Ascending aorta (tissue), 2 donors: Measurements from ENCODE around the gene TUBB8. TPM values are rescaled to one million over a fixed set of nuclear protein-coding genes. Genes with fewer than 3 reads are reported as not detected.
"Not testable (repeated sequence)": the region's sequence is repeated elsewhere in the genome, so short reads cannot be mapped to it uniquely, and the experiment has no call there.

ENCODE experiments used
- DNase-seq, 2 donors: peaks; one replicate each; pipeline ENCODE4 v3.0.0-alpha.2; 2019; ENCODE audit warnings: low spot score in 2 of 2
- H3K27ac ChIP-seq, 2 donors: fragments of 200-600 bp; sonication (generic); one replicate each; pipeline ENCODE4 v1.5.1; 2016 to 2017; ENCODE audit warnings: mild to moderate bottlenecking in 1 of 2
- H3K27me3 ChIP-seq: fragments of 200-600 bp; sonication (generic); one replicate; pipeline ENCODE4 v1.5.1; 2017
- H3K36me3 ChIP-seq, 2 donors: fragments of 200-600 bp; sonication (generic); one replicate each; pipeline ENCODE4 v1.5.1; 2016
- H3K4me1 ChIP-seq, 2 donors: fragments of 200-600 bp; sonication (generic); one replicate each; pipeline ENCODE4 v1.5.1; 2016 to 2017; ENCODE audit warnings: mild to moderate bottlenecking in 1 of 2
- H3K4me3 ChIP-seq, 2 donors: fragments of 200-600 bp; sonication (generic); one replicate each; pipeline ENCODE4 v1.5.1; 2016 to 2017; ENCODE audit warnings: mild to moderate bottlenecking in 1 of 2
- H3K9me3 ChIP-seq, 2 donors: fragments of 200-600 bp; sonication (generic); one replicate each; pipeline ENCODE4 v1.5.1; 2016
- intact Hi-C: fragments of 100-400 bp; cut with DNase I; formaldehyde crosslinking; loops from one replicate; pipeline ENCODE4 v1.15.1; 2023
- total RNA-seq: library from RNA; depleted of rRNA; stranded (reverse); fragments of >200 nt; gene quantifications from one replicate; pipeline ENCODE4 v1.1.0, GENCODE V29; 2016
- TF ChIP-seq, protein P1 (sequence below), 3 experiments: fragments of 200-600 bp in 2 of 3; fragments of 450-650 bp in 1 of 3; sonication (generic) in 2 of 3; IDR thresholded peaks; one replicate each; pipeline ENCODE4 v1.5.1; 2016 to 2019; ENCODE audit warnings: antibody characterized with exemption in 3 of 3, mild to moderate bottlenecking in 1 of 3, moderate library complexity in 1 of 3

TUBB8 gene
- total RNA-seq, 1 donor from 2014 or later = not detected

- intact Hi-C loops = no loop called here
- DNase-seq = no peak
- no peak overlapping the region for H3K27ac ChIP-seq
- no peak overlapping the region for H3K4me3 ChIP-seq
- no peaks in the 10 kb centered on the region for H3K4me1 ChIP-seq
- H3K9me3 ChIP-seq = no peaks in the 10 kb centered on the region
- H3K36me3 ChIP-seq = no peaks in the 10 kb centered on the region
- TF ChIP-seq, protein P1, sequence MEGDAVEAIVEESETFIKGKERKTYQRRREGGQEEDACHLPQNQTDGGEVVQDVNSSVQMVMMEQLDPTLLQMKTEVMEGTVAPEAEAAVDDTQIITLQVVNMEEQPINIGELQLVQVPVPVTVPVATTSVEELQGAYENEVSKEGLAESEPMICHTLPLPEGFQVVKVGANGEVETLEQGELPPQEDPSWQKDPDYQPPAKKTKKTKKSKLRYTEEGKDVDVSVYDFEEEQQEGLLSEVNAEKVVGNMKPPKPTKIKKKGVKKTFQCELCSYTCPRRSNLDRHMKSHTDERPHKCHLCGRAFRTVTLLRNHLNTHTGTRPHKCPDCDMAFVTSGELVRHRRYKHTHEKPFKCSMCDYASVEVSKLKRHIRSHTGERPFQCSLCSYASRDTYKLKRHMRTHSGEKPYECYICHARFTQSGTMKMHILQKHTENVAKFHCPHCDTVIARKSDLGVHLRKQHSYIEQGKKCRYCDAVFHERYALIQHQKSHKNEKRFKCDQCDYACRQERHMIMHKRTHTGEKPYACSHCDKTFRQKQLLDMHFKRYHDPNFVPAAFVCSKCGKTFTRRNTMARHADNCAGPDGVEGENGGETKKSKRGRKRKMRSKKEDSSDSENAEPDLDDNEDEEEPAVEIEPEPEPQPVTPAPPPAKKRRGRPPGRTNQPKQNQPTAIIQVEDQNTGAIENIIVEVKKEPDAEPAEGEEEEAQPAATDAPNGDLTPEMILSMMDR (IDR thresholded peaks at IDR 0.05) = no peak
- H3K27me3 ChIP-seq = no peaks in the 10 kb centered on the region
Measured at GRCh38 chr10:79532-80215, 30.6 kb upstream of the TUBB8 start.

DNA sequence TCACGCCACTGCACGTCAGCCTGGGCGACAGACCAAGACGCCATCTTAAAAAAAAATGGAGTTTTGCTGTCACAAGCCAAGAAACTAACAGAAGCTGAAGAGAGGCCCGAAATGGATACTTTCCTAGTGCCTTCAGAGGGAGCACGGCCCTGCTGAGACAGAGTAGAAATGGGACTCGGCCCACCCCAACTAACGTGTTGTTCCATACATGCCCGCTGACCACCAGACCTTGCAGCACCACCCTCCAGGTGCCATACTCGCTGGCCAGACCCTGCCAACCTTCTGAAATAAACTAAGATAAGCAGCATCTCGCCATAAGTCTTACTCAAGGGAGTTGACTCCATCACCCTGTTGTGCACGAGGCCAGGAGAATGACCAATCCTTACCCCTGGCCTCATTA lies 29.5 kb upstream of the TUBB8 start:
- no peaks in the 10 kb centered on the region for H3K9me3 ChIP-seq
- DNase-seq = no peak
- intact Hi-C loops = no loop called here
- peaks cover 0 to 3% of the 10 kb centered on the region in 2 donors for H3K4me1 ChIP-seq
- no peak overlapping the region for H3K4me3 ChIP-seq
- TF ChIP-seq, protein P1 (IDR thresholded peaks at IDR 0.05) = no peak
- no peaks in the 10 kb centered on the region for H3K27me3 ChIP-seq
- H3K27ac ChIP-seq = no peak overlapping the region
- no peaks in the 10 kb centered on the region for H3K36me3 ChIP-seq

- peak overlapping the region; percentile 57 to 70 for H3K4me3 ChIP-seq
- H3K27ac ChIP-seq, DNase-seq, H3K36me3 ChIP-seq, H3K9me3 ChIP-seq, H3K27me3 ChIP-seq, intact Hi-C loops, H3K4me1 ChIP-seq: not testable (repeated sequence)
Measured at GRCh38 chr10:74266-74621, 25.1 kb upstream of the TUBB8 start.

- H3K27me3 ChIP-seq, DNase-seq, H3K27ac ChIP-seq, H3K36me3 ChIP-seq, intact Hi-C loops, H3K9me3 ChIP-seq, H3K4me1 ChIP-seq: not testable (repeated sequence)
- TF ChIP-seq, protein P1 (IDR thresholded peaks at IDR 0.05) = peak in 2 of 3 experiments; percentile 73 to 74
- H3K4me3 ChIP-seq = peak overlapping the region; percentile 57 to 70
Measured at GRCh38 chr10:73543-74265, 24.6 kb upstream of the TUBB8 start.

- DNase-seq, H3K9me3 ChIP-seq, H3K4me1 ChIP-seq, H3K4me3 ChIP-seq, H3K27me3 ChIP-seq, H3K27ac ChIP-seq, intact Hi-C loops, H3K36me3 ChIP-seq: not testable (repeated sequence)
Measured at GRCh38 chr10:68156-68555, 19.1 kb upstream of the TUBB8 start.

- H3K4me1 ChIP-seq, H3K4me3 ChIP-seq, H3K9me3 ChIP-seq, H3K27me3 ChIP-seq, H3K36me3 ChIP-seq, intact Hi-C loops, DNase-seq, H3K27ac ChIP-seq: not testable (repeated sequence)
Measured at GRCh38 chr10:49926-50325, 830 bp upstream of the TUBB8 start.

GRCh38 chr10:47864-48263 lies 1.2 kb downstream of the TUBB8 start:
- DNase-seq, H3K27ac ChIP-seq, H3K4me3 ChIP-seq, H3K36me3 ChIP-seq, H3K4me1 ChIP-seq, intact Hi-C loops, H3K27me3 ChIP-seq, H3K9me3 ChIP-seq: not testable (repeated sequence)

GRCh38 chr10:13315-13635 lies 35.8 kb downstream of the TUBB8 start:
- intact Hi-C loops, H3K4me1 ChIP-seq, H3K27ac ChIP-seq, DNase-seq, H3K9me3 ChIP-seq, H3K36me3 ChIP-seq, H3K4me3 ChIP-seq, H3K27me3 ChIP-seq: not testable (repeated sequence)

DNA sequence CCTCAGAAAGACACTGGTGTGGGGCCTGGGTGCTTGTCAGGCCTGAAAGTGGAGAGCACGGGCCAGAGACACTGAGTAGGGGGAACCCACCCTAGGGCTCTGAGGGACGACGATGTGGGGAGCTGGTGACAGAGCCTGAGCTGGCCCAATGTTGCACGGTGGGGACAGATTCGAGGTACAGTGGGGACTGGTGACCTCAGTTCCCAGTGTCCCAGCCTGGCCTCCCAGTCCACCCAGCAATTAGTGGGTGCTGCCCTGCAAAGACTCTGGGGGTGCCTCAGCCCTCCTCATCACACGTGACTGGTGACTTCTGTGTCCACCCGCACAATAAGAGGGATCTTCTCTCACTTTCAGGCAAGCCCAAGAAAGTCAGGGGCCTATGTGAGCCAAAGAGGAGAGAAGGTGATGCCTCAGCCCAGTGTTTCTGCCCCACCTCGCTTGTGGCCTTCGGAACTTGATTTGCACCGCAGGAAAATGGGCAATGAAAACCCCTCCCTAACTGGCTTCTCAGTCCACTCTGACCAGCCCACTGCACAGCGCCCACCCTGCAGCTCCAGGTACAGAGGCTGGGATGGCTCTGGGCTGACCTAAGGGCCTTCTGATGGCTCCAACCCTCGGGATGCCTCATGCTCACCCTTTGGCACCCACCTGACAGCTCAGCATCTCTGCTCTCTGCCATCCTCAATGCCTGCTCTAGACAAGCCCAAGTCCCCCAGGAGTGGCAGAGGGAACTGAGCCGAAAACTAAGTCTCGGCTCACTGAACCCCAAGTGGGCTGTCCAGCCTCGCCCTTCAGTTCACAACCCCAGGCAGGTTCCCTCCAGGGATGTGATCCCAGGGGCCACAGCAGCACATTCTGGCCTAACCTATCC lies 36.4 kb downstream of the TUBB8 start:
- H3K27me3 ChIP-seq, H3K4me3 ChIP-seq, H3K9me3 ChIP-seq, DNase-seq, H3K27ac ChIP-seq, H3K4me1 ChIP-seq, H3K36me3 ChIP-seq, intact Hi-C loops: not testable (repeated sequence)

DNA sequence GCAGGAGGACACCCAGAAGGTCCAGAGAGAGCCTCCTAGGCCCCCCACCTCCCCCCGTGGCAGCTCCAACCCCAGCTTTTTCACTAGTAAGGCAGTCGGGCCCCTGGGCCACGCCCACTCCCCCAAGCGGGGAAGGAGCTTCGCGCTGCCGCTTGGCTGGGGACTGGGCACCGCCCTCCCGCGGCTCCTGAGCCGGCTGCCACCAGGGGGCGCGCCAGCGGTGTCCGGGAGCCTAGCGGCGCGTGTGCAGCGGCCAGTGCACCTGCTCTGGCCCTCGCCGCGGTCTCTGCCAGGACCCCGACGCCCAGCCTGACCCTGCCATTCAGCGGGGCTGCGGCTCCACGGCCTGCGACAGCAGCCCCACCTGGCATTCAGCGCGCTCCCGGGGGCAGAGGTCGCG lies 37.8 kb downstream of the TUBB8 start:
- H3K36me3 ChIP-seq, H3K4me3 ChIP-seq, DNase-seq, H3K4me1 ChIP-seq, intact Hi-C loops, H3K27me3 ChIP-seq, H3K9me3 ChIP-seq, H3K27ac ChIP-seq: not testable (repeated sequence)
